Neural cell (in vitro differentiated cells): ENCODE measurements around the gene ELN.

Experiments used
- EP300 ChIP-seq: fragments of 450-650 bp; conservative IDR thresholded peaks from 2 replicates; pipeline ENCODE4 v1.6.1; 2014; ENCODE audit warnings: antibody characterized with exemption, mild to moderate bottlenecking, moderate library complexity; ENCODE audit not compliant: poor library complexity, severe bottlenecking
- EZH2 ChIP-seq: fragments of 200-600, 300-800 bp; shearing (Covaris generic), sonication (generic); IDR thresholded peaks from 2 replicates; pipeline ENCODE4 v1.6.1; 2014; ENCODE audit warnings: antibody characterized with exemption, low read length, borderline replicate concordance, mild to moderate bottlenecking; ENCODE audit not compliant: insufficient read depth, poor library complexity, severe bottlenecking
- POLR2AphosphoS5 ChIP-seq: IDR thresholded peaks from 2 replicates; pipeline ENCODE4 v1.6.1; 2012
- RAD21 ChIP-seq: fragments of 450-650 bp; conservative IDR thresholded peaks from 2 replicates; pipeline ENCODE4 v1.6.1; 2014; ENCODE audit warnings: antibody characterized with exemption, mild to moderate bottlenecking, moderate library complexity
- TAF1 ChIP-seq: IDR thresholded peaks from 2 replicates; pipeline ENCODE4 v1.6.1; 2012; ENCODE audit warnings: low read depth
- TF ChIP-seq, protein P1 (sequence below): fragments of 450-650 bp; IDR thresholded peaks from 2 replicates; pipeline ENCODE4 v1.5.1; 2014; ENCODE audit warnings: antibody characterized with exemption, mild to moderate bottlenecking, moderate library complexity; ENCODE audit not compliant: poor library complexity, severe bottlenecking
- TF ChIP-seq, protein P2 (sequence below): IDR thresholded peaks from 2 replicates; pipeline ENCODE4 v1.6.1; 2012; ENCODE audit warnings: borderline replicate concordance

DNA sequence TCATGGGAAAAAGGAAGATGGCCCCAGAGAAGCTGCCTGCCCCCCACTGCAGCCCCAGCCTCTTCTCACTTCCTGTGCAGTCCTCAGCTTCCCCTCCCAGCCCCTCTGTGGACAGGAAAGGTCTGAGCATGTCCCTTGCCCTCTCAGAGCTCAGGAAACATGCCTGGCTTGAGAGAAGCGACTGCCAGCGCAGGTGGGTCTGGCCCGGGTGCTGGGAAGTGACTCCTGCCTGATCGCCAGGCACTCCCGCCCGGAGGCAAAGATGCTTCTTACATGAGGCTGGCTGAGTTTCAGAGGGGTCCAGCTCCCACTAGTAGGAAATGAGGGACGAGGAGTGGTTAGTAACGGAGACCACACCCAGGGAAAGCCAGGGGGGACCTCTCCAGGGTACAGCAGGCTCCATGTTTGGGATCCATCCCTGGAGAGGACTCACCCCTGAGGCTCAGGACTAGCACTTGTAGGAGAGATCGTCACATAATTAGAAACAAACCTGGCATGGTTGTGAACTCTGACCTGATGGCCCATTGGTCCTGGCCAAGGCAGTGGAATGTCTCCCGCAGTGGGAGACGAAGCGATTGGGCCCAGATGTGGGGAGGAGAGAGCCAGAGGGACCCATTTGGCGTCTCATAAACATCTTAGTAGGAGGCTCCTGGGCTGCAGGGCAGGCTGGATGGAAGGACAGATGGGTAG is 12.3 kb downstream of the ELN start:
- TF ChIP-seq, protein P1, sequence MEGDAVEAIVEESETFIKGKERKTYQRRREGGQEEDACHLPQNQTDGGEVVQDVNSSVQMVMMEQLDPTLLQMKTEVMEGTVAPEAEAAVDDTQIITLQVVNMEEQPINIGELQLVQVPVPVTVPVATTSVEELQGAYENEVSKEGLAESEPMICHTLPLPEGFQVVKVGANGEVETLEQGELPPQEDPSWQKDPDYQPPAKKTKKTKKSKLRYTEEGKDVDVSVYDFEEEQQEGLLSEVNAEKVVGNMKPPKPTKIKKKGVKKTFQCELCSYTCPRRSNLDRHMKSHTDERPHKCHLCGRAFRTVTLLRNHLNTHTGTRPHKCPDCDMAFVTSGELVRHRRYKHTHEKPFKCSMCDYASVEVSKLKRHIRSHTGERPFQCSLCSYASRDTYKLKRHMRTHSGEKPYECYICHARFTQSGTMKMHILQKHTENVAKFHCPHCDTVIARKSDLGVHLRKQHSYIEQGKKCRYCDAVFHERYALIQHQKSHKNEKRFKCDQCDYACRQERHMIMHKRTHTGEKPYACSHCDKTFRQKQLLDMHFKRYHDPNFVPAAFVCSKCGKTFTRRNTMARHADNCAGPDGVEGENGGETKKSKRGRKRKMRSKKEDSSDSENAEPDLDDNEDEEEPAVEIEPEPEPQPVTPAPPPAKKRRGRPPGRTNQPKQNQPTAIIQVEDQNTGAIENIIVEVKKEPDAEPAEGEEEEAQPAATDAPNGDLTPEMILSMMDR: no peak
- TF ChIP-seq POLR2AphosphoS5: no peak
- TF ChIP-seq, protein P2, sequence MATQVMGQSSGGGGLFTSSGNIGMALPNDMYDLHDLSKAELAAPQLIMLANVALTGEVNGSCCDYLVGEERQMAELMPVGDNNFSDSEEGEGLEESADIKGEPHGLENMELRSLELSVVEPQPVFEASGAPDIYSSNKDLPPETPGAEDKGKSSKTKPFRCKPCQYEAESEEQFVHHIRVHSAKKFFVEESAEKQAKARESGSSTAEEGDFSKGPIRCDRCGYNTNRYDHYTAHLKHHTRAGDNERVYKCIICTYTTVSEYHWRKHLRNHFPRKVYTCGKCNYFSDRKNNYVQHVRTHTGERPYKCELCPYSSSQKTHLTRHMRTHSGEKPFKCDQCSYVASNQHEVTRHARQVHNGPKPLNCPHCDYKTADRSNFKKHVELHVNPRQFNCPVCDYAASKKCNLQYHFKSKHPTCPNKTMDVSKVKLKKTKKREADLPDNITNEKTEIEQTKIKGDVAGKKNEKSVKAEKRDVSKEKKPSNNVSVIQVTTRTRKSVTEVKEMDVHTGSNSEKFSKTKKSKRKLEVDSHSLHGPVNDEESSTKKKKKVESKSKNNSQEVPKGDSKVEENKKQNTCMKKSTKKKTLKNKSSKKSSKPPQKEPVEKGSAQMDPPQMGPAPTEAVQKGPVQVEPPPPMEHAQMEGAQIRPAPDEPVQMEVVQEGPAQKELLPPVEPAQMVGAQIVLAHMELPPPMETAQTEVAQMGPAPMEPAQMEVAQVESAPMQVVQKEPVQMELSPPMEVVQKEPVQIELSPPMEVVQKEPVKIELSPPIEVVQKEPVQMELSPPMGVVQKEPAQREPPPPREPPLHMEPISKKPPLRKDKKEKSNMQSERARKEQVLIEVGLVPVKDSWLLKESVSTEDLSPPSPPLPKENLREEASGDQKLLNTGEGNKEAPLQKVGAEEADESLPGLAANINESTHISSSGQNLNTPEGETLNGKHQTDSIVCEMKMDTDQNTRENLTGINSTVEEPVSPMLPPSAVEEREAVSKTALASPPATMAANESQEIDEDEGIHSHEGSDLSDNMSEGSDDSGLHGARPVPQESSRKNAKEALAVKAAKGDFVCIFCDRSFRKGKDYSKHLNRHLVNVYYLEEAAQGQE: no peak
- TF ChIP-seq RAD21: no peak
- TF ChIP-seq TAF1: no peak
- TF ChIP-seq EP300: no peak
- no peak for TF ChIP-seq EZH2
